GM19025 (cell line): ENCODE results near the gene CYYR1.

Source experiments
- ATAC-seq: cut with Tn5 transposase; IDR thresholded peaks from one replicate; pipeline ENCODE4 v1.9.1; 2021; ENCODE audit warnings: mild to moderate bottlenecking, low read depth, moderate library complexity; ENCODE audit not compliant: unreplicated experiment

CYYR1 gene

DNA sequence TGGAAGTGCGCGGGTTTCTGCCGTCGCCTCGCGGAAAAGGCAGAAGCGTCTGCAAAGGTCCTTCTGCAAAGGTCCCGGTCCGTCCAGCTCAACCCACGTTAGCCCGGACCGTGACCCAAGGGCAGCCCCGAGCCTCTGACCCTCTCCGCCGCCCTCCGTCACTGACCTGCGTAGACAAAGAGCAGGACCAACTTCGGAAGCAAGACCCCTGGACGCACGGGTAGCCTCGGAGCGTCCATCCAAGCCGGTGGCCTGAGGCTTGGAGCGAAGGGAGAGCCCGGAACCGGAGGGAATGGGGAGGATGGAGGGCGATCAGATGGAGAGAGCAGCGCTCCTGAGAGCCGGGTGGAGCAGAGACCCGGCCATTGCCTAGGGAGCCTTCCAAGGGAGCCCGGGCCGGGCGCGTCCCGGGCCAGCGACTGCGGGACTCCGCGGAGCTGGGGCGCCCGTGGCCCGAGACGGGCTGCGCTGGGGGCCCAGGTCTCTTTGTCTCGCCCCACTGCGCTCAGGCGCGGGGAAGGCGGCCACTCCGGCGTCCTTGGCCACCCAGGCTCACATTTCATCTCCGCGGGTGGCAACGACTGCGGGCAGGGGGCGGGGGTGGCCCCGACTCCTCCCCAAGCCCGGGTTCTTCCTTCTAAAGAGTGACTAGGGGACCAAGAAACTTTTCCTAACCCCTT is at the start of gene CYYR1:
Gene CYYR1, minus strand, starts transcription at position 585 of the 680 bp plus-strand sequence. Its CDS starts 346 bp downstream, at position 239.
- no peak for ATAC-seq

GRCh38 chr21:26617176-26617575 is 44.1 kb upstream of the CYYR1 start:
- ATAC-seq, result no peak

DNA sequence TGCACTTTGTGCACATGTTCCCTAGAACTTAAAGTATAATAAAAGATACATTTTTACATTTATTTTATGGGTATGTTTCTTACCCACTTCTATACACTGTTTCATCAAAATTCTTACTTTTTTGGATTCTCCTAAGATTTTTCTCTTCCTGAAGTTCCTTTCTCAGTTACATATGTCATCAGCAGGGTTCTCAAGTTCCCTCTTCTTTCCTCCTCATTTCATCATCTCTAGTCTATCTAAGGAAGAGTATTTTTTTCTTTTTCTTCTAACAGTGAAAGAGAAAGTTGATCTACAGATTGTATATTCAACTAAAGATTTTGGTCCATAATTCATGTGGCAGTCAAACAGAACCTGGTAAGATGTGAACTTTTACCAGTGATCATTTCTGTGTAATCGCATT is 41.2 kb upstream of the CYYR1 start:
- no peak for ATAC-seq

GRCh38 chr21:26599261-26599660 is 26.2 kb upstream of the CYYR1 start:
- no peak for ATAC-seq

GRCh38 chr21:26597981-26598380 is 24.9 kb upstream of the CYYR1 start:
- ATAC-seq, result no peak

- no peak for ATAC-seq
Observed at GRCh38 chr21:26597031-26597430, 23.9 kb upstream of the CYYR1 start.

DNA sequence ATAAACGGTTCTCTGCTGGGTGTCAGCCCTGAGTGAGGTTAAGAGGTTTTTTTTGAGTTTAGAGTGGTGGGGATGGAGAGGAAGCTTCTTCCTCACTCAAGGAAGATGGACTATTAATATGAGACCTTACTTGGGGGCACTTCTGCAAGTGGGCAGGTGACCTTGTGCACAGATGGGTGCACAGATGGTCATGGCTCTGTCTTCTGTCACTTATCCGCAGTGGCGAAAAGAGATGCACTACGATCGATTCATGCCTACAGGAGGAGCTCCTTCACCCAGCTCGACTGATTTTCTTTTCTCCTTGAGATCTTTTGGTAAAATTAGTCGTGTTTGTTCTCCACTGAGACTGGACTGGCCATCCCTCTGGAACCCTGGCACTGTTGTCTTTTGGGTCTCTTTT is 22.9 kb upstream of the CYYR1 start:
- ATAC-seq, result no peak

GRCh38 chr21:26593800-26594199 is 20.7 kb upstream of the CYYR1 start:
- no peak for ATAC-seq

DNA sequence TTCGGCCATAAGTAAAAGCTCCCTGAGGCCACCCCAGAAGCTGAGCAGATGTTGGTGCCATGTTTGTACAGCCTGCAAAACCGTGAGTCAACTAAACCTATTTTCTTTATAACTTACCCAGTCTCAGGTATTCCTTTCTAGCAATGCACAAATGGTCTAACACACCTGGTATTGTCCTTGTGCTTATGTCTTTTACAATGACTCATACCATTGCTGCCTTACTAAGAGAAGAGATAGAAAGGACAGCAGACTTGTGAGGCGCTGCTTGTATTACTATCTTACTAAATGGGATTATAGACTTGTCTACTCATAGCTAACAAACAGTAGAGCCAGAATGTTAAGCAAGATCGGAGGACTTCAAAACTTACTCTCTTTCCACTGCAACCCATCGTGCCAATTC is 18.5 kb upstream of the CYYR1 start:
- no peak for ATAC-seq

- no peak for ATAC-seq
Observed at GRCh38 chr21:26588446-26588845, 15.4 kb upstream of the CYYR1 start.

DNA sequence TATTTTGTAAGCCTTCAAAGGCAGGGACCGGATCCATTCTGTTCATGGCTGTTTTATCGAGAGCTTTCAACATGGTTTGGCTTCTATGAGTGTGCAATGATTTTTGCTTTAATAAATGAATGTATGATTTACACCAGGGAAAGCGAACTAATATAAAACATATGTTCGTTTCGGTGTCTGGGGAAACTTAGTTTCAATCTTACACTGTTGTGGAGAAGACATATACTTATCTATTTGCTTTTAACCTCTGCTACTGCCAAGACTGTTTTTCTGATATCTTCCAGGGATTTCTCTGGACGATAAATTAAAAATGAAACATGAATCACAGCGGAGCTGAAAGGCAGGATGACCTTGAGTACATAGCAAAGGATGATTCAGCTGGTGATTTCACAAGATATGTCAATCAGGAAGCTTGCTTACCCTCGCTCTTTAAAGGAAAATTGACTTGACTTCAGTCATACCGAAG is 14.7 kb upstream of the CYYR1 start:
- no peak for ATAC-seq

- ATAC-seq, result no peak
Observed at GRCh38 chr21:26583769-26584168, 10.7 kb upstream of the CYYR1 start.

DNA sequence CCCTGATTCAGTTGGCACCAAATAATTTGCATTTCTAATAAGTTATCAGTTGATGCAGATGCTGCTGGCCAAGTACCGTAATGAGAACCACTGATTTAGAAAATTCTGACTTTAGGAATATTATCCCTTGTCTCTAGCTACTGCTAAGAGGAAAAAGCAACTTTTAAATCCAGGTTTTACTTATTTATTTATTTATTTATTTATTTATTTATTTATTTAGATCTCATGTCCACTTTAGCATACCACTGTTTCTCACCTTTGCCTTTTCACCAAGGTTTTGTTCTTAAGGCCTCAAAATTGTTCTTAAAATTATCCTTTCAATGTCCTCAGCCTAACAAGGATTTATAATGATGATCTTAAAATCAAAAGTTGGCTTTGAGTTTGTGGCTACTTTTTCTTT is 8.7 kb upstream of the CYYR1 start:
- ATAC-seq, result no peak

GRCh38 chr21:26572076-26572701 is 897 bp downstream of the CYYR1 start:
- ATAC-seq, result no peak

DNA sequence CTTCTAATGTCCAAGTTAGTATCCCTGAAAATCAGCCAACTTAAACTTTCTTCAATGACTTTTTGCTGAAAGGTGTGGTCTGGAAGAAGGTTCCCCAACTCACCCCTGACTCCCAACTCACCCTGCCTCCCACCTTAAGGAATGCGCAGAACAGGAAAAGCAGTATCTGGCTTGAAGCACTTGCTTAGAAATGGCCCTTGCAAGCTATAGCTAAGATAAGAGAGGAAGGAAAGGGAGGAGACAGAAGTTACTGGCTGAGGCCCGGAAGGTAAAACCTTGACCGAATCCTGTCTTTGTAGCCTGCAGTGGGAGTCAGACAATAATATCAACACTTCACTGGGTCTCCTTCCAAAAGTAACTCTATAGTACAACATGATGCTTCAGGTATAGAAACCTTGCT is 2.9 kb downstream of the CYYR1 start:
- no peak for ATAC-seq

GRCh38 chr21:26565546-26565945 is 7.5 kb downstream of the CYYR1 start:
- no peak for ATAC-seq

- ATAC-seq, result no peak
Observed at GRCh38 chr21:26565111-26565510, 8.0 kb downstream of the CYYR1 start.

DNA sequence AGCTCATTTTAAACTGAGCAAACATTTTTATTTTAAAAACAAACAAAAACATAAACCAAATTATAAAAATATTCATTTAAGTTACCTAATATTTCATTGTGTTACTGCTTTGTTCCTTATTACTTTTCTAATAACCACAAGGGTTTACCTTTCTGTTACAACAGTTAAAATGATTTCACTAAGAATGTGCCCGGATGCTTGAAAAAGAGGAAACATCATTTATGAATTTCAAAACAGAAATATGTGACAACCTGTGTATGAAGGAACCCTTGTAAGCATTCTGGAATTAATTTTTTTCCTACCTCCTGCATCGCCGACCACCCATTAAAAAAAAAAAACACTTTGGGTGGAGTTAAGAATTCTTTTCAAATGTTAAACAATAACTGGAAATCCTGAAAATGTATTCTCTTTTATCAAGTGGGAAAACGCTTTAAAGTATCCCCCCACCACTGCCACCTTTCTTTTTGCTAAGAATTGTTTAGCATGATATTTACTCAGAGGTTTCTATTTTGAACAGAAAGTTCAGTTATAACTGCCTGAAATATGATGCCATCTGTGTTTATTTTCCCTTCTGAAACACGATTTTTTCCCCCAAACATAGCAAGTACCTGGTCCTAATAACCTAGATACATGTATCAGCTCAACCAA is 9.1 kb downstream of the CYYR1 start:
- no peak for ATAC-seq

- ATAC-seq, result no peak
Observed at GRCh38 chr21:26560612-26561011, 12.5 kb downstream of the CYYR1 start.

- ATAC-seq, result no peak
Observed at GRCh38 chr21:26559099-26559498, 14.0 kb downstream of the CYYR1 start.

DNA sequence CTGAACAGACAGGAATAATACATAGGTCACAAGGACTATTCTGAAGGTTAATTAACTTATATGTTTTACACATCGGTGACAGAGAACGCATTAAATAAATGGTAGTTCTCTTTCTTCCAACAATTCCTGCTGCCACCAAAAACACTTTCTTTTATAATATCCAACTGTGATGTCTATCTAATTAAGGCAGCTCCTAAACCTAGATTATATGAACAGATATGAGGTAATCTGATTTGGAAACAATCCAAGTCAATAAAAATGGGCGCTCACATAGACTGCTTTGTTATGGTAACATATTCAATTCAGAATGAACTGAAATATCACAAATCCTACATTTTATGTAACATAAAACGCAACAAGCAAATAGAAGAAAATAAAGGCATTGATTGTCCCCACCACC is 16.0 kb downstream of the CYYR1 start:
- no peak for ATAC-seq
